CD4-positive, alpha-beta T cell (primary cell): ENCODE data around the gene STOX2. TPM values are rescaled to one million over a fixed set of nuclear protein-coding genes. Genes with fewer than 3 reads are reported as not detected.

Experiments used
- ATAC-seq: fragments of 200-7000 bp; cut with Tn5 transposase; one replicate; pipeline ENCODE4 v1.10.0; 2022; ENCODE audit warnings: mild to moderate bottlenecking; ENCODE audit not compliant: poor library complexity
- CTCF ChIA-PET: fragments of 350-600 bp; sonication (Branson Sonifier 250); formaldehyde crosslinking; loops from one replicate; lab custom pipeline; 2021; ENCODE audit warnings: antibody characterized with exemption, inconsistent platforms; lab: Charles Lee
- POLR2A ChIA-PET: fragments of 350-600 bp; sonication (Branson Sonifier 250); formaldehyde crosslinking; loops from one replicate; lab custom pipeline; 2021; ENCODE audit warnings: antibody characterized with exemption, inconsistent platforms; lab: Charles Lee
- DNase-seq, 14 experiments: peaks; one replicate each; pipeline ENCODE4 v3.0.0-alpha.2; 2013 to 2020; ENCODE audit warnings: mixed read lengths in 2 of 14
- H3K27ac ChIP-seq, 2 donors: one replicate each; pipeline versions ENCODE4 v1.5.1 to v1.7.0; 2013; ENCODE audit warnings: low read length in 2 of 2, low read depth in 1 of 2, mild to moderate bottlenecking in 1 of 2
- H3K27me3 ChIP-seq, 2 experiments: 1 replicate in 1 of 2; 2 replicates in 1 of 2; pipeline versions ENCODE4 v1.6.1 to v1.7.0; 2013; ENCODE audit warnings: low read length in 2 of 2, control low read depth in 1 of 2, mild to moderate bottlenecking in 1 of 2, moderate library complexity in 1 of 2; ENCODE audit not compliant: insufficient read depth in 2 of 2, control insufficient read depth in 1 of 2
- H3K36me3 ChIP-seq: one replicate; pipeline ENCODE4 v1.6.1; 2013; ENCODE audit warnings: low read length, control low read depth; ENCODE audit not compliant: insufficient read depth
- H3K4me1 ChIP-seq: one replicate; pipeline ENCODE4 v1.6.1; 2013; ENCODE audit warnings: low read length, control low read depth; ENCODE audit not compliant: insufficient read depth
- H3K4me3 ChIP-seq: one replicate; pipeline ENCODE4 v1.5.1; 2013; ENCODE audit warnings: mild to moderate bottlenecking, low read length, moderate library complexity
- H3K9me3 ChIP-seq, 2 experiments: 1 replicate in 1 of 2; 2 replicates in 1 of 2; pipeline versions ENCODE4 v1.6.1 to v1.7.0; 2013; ENCODE audit warnings: low read length in 2 of 2, mild to moderate bottlenecking in 2 of 2, control low read depth in 1 of 2, moderate library complexity in 1 of 2; ENCODE audit not compliant: control insufficient read depth in 1 of 2, insufficient read depth in 1 of 2
- H3K27ac Mint-ChIP-seq: one replicate; pipeline ENCODE4 v1.8.0; 2020; ENCODE audit warnings: mixed read lengths
- H3K27me3 Mint-ChIP-seq: one replicate; pipeline ENCODE4 v1.8.0; 2021; ENCODE audit warnings: mixed read lengths
- H3K36me3 Mint-ChIP-seq: one replicate; pipeline ENCODE4 v1.8.0; 2021; ENCODE audit warnings: low read depth, mixed read lengths
- H3K4me1 Mint-ChIP-seq: one replicate; pipeline ENCODE4 v1.8.0; 2021; ENCODE audit warnings: low read depth, mixed read lengths
- H3K4me3 Mint-ChIP-seq: one replicate; pipeline ENCODE4 v1.8.0; 2020; ENCODE audit warnings: mild to moderate bottlenecking, mixed read lengths
- H3K9me3 Mint-ChIP-seq: one replicate; pipeline ENCODE4 v1.8.0; 2020; ENCODE audit warnings: mixed read lengths
- intact Hi-C, 2 experiments: fragments of 100-400 bp; cut with DNase I in 1 of 2; cut with micrococcal nuclease in 1 of 2; formaldehyde crosslinking; loops; one replicate each; pipeline versions ENCODE4 v1.15.1 to v1.9.0; 2023 to 2025; cut with DNase I, micrococcal nuclease
- total RNA-seq, 174 experiments: library from RNA in 2 of 174; stranded (reverse) in 2 of 174; gene quantifications; one replicate each; pipeline ENCODE4 v1.2.3 and lab custom pipeline; 2021 to 2026
- TF ChIP-seq, protein P1 (sequence below): fragments of 200-600 bp; IDR thresholded peaks from one replicate; pipeline ENCODE4 v1.8.0; 2022; ENCODE audit warnings: antibody characterized with exemption, mild to moderate bottlenecking

The STOX2 gene
- total RNA-seq, 2 experiments from 2014 or later = not detected

DNA sequence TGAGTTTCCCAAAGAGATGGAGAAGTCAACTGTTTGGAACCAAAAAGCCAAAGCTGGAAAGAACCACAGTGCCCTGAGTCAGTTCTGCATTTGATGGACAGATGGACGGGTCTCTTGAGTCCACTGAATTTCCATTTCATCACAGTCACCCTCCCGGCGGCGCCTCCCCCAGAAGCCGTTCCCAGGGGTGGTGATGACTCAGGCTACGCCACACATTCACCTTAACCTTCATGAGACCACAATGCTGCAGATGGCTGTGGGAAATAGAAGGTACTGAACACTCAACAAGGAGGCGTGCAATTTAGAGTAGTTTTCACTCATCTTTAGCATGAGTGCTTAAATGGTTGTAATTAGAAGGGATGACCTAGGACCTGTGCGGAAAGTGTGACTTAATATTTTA, 61.3 kb downstream of the STOX2 start:
- Mint-ChIP-seq H3K4me3 (no peak overlapping the region), H3K9me3 (no peaks in the 10 kb centered on the region), H3K27ac (no peak overlapping the region), H3K36me3 (no peaks in the 10 kb centered on the region), H3K27me3 (peaks cover 47% of the 10 kb centered on the region), H3K4me1 (no peaks in the 10 kb centered on the region)
- Histone ChIP-seq H3K9me3 (peaks cover 0 to 3% of the 10 kb centered on the region in 2 experiments), H3K36me3 (no peaks in the 10 kb centered on the region), H3K4me1 (no peaks in the 10 kb centered on the region), H3K27me3 (peaks cover 8 to 12% of the 10 kb centered on the region in 2 experiments), H3K27ac (no peak overlapping the region), H3K4me3 (no peak overlapping the region)
- intact Hi-C loops = no loop called here
- POLR2A ChIA-PET = no interaction called here
- DNase-seq (no peak), ATAC-seq (no peak)
- TF ChIP-seq, protein P1, sequence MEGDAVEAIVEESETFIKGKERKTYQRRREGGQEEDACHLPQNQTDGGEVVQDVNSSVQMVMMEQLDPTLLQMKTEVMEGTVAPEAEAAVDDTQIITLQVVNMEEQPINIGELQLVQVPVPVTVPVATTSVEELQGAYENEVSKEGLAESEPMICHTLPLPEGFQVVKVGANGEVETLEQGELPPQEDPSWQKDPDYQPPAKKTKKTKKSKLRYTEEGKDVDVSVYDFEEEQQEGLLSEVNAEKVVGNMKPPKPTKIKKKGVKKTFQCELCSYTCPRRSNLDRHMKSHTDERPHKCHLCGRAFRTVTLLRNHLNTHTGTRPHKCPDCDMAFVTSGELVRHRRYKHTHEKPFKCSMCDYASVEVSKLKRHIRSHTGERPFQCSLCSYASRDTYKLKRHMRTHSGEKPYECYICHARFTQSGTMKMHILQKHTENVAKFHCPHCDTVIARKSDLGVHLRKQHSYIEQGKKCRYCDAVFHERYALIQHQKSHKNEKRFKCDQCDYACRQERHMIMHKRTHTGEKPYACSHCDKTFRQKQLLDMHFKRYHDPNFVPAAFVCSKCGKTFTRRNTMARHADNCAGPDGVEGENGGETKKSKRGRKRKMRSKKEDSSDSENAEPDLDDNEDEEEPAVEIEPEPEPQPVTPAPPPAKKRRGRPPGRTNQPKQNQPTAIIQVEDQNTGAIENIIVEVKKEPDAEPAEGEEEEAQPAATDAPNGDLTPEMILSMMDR = no peak
- CTCF ChIA-PET = no interaction called here

DNA sequence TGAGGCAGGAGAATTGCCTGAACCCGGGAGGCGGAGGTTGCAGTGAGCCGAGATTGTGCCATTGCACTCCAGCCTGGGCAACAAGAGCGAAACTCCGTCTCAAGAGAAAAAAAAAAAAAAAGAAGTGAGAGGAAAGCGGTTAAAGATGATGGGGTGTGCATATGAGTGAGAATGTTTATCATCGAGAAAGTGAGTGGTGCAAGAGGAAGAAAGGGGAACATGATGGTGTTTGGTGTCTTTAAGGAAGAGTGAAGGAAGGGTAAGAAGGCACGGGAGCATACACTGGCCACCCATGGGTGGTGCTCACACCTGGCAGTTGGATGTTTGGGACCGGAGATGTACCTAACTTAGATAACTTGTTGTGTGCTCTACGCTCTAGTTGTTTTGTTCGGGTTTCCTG, 62.2 kb downstream of the STOX2 start:
- H3K27me3 ChIP-seq = peaks cover 8 to 10% of the 10 kb centered on the region in 2 experiments
- Mint-ChIP-seq H3K9me3 (no peaks in the 10 kb centered on the region), H3K27ac (no peak overlapping the region), H3K4me1 (no peaks in the 10 kb centered on the region), H3K36me3 (no peaks in the 10 kb centered on the region), H3K27me3 (peaks cover 52% of the 10 kb centered on the region), H3K4me3 (no peak overlapping the region)
- H3K4me3 ChIP-seq = no peak overlapping the region
- CTCF ChIA-PET = no interaction called here
- ATAC-seq (no peak), DNase-seq (no peak)
- no peaks in the 10 kb centered on the region for H3K4me1 ChIP-seq
- H3K36me3 ChIP-seq = no peaks in the 10 kb centered on the region
- H3K9me3 ChIP-seq = peaks cover 0 to 3% of the 10 kb centered on the region in 2 experiments
- POLR2A ChIA-PET = no interaction called here
- H3K27ac ChIP-seq = no peak overlapping the region
- intact Hi-C loops = no loop called here
- TF ChIP-seq, protein P1 = no peak

DNA sequence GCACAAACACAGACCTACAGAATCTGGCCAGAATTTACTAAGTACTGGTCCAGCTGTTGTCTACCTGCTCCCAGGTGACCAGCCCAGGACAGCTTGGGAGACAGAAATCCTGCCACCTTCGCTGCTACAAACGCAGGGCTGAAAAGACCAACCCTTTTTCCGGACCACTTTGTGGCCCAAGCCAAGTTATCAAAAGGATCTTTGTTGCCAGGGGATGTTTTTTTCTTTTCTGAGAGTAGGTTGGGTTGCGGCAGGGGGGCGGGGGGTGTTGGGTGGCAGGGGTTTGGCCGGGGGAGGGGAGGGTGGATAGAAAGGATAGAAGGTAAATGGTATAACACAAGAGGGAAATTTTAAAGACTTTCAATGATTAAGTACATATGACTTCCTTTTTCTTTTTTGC, 63.4 kb downstream of the STOX2 start:
- TF ChIP-seq, protein P1 = no peak
- ATAC-seq (no peak), DNase-seq (no peak)
- Histone ChIP-seq H3K36me3 (no peaks in the 10 kb centered on the region), H3K4me1 (no peaks in the 10 kb centered on the region), H3K4me3 (no peak overlapping the region), H3K27ac (no peak overlapping the region), H3K27me3 (peaks cover 5 to 8% of the 10 kb centered on the region in 2 experiments), H3K9me3 (peaks cover 0 to 4% of the 10 kb centered on the region in 2 experiments)
- no peaks in the 10 kb centered on the region for H3K36me3 Mint-ChIP-seq
- H3K27ac Mint-ChIP-seq = no peak overlapping the region
- H3K9me3 Mint-ChIP-seq = peaks cover 3% of the 10 kb centered on the region
- CTCF ChIA-PET = no interaction called here
- no peak overlapping the region for H3K4me3 Mint-ChIP-seq
- POLR2A ChIA-PET = no interaction called here
- intact Hi-C loops = no loop called here
- H3K27me3 Mint-ChIP-seq = peaks cover 52% of the 10 kb centered on the region
- no peaks in the 10 kb centered on the region for H3K4me1 Mint-ChIP-seq
